HEK293 (cell line): ENCODE measurements around the gene PRRC2C.

Source experiments
- CTCF ChIA-PET: fragments of 350-600 bp; formaldehyde crosslinking; extraction: SDS; loops from one replicate; lab custom pipeline; 2021; ENCODE audit warnings: antibody characterized with exemption; lab: Yijun Ruan, JAX
- POLR2A ChIA-PET: fragments of 300-600 bp; formaldehyde crosslinking; extraction: SDS; loops from one replicate; lab custom pipeline; 2020; ENCODE audit warnings: antibody characterized with exemption, inconsistent platforms; lab: Yijun Ruan, JAX
- H3K27ac ChIP-seq: fragments of 200-500 bp; sonication (Bioruptor generic); 2 replicates; pipeline ENCODE4 v1.5.1; 2014; ENCODE audit warnings: low read depth, low read length, control low read depth, inconsistent platforms; ENCODE audit errors: extremely low read depth
- H3K36me3 ChIP-seq, 2 experiments: fragments of 200-500 bp in 1 of 2; sonication (Bioruptor generic) in 1 of 2; 1 replicate in 1 of 2; 2 replicates in 1 of 2; pipeline ENCODE4 v1.5.1; 2014 to 2017; ENCODE audit warnings: inconsistent platforms in 2 of 2, low read length in 2 of 2; ENCODE audit not compliant: control insufficient read depth in 2 of 2, insufficient read depth in 1 of 2
- H3K4me1 ChIP-seq: fragments of 200-500 bp; sonication (Bioruptor generic); 2 replicates; pipeline ENCODE4 v1.5.1; 2014; ENCODE audit warnings: mild to moderate bottlenecking, low read length, inconsistent platforms; ENCODE audit not compliant: control insufficient read depth, insufficient read depth
- H3K4me3 ChIP-seq: 2 replicates; pipeline ENCODE4 v1.5.1; 2011; ENCODE audit warnings: low read depth, mild to moderate bottlenecking, control low read depth, low read length, moderate library complexity
- H3K9me3 ChIP-seq: fragments of 200-500 bp; sonication (Bioruptor generic); 2 replicates; pipeline ENCODE4 v1.5.1; 2014; ENCODE audit warnings: low read depth, low read length, inconsistent platforms; ENCODE audit not compliant: control insufficient read depth, insufficient read depth
- WT1 ChIP-seq: fragments of 450-650 bp; formaldehyde crosslinking; IDR thresholded peaks from 2 replicates; pipeline ENCODE4 v1.5.1; 2016; ENCODE audit warnings: missing biosample characterization, missing genetic modification characterization
- ZNF132 ChIP-seq: fragments of 450-650 bp; formaldehyde crosslinking; IDR thresholded peaks from 2 replicates; pipeline ENCODE4 v1.5.1; 2017; ENCODE audit warnings: missing biosample characterization, missing genetic modification characterization, borderline replicate concordance
- ZNF140 ChIP-seq: fragments of 450-650 bp; formaldehyde crosslinking; IDR thresholded peaks from 2 replicates; pipeline ENCODE4 v1.5.1; 2016; ENCODE audit warnings: missing biosample characterization, missing genetic modification characterization
- ZNF169 ChIP-seq: fragments of 450-650 bp; formaldehyde crosslinking; IDR thresholded peaks from 2 replicates; pipeline ENCODE4 v1.5.1; 2016; ENCODE audit warnings: missing biosample characterization, missing genetic modification characterization
- ZNF175 ChIP-seq: fragments of 450-650 bp; formaldehyde crosslinking; IDR thresholded peaks from 2 replicates; pipeline ENCODE4 v1.5.1; 2016; ENCODE audit warnings: missing biosample characterization, missing genetic modification characterization
- ZNF184 ChIP-seq: fragments of 450-650 bp; IDR thresholded peaks from 2 replicates; pipeline ENCODE4 v1.5.1; 2018; ENCODE audit warnings: missing biosample characterization, mild to moderate bottlenecking, missing genetic modification characterization
- ZNF221 ChIP-seq: fragments of 450-650 bp; formaldehyde crosslinking; IDR thresholded peaks from 2 replicates; pipeline ENCODE4 v1.5.1; 2017; ENCODE audit warnings: missing biosample characterization, missing genetic modification characterization, borderline replicate concordance
- ZNF350 ChIP-seq: fragments of 450-650 bp; formaldehyde crosslinking; IDR thresholded peaks from 2 replicates; pipeline ENCODE4 v1.5.0; 2017; ENCODE audit warnings: missing biosample characterization, mild to moderate bottlenecking, missing genetic modification characterization
- ZNF416 ChIP-seq: fragments of 450-650 bp; formaldehyde crosslinking; IDR thresholded peaks from 2 replicates; pipeline ENCODE4 v1.5.1; 2016; ENCODE audit warnings: missing biosample characterization, missing genetic modification characterization
- ZNF426 ChIP-seq: fragments of 450-650 bp; formaldehyde crosslinking; IDR thresholded peaks from 2 replicates; pipeline ENCODE4 v1.5.1; 2017; ENCODE audit warnings: missing biosample characterization, missing genetic modification characterization, mild to moderate bottlenecking, inconsistent platforms, moderate library complexity
- ZNF433 ChIP-seq: fragments of 450-650 bp; formaldehyde crosslinking; IDR thresholded peaks from 2 replicates; pipeline ENCODE4 v1.5.1; 2016; ENCODE audit warnings: missing biosample characterization, missing genetic modification characterization, low read depth
- ZNF473 ChIP-seq: fragments of 450-650 bp; formaldehyde crosslinking; IDR thresholded peaks from 2 replicates; pipeline ENCODE4 v1.5.1; 2017; ENCODE audit warnings: missing biosample characterization, missing genetic modification characterization
- ZNF529 ChIP-seq: fragments of 450-650 bp; formaldehyde crosslinking; IDR thresholded peaks from 2 replicates; pipeline ENCODE4 v1.5.1; 2017; ENCODE audit warnings: missing genetic modification characterization, missing biosample characterization; ENCODE audit not compliant: insufficient replicate concordance
- ZNF548 ChIP-seq: fragments of 450-650 bp; formaldehyde crosslinking; IDR thresholded peaks from 2 replicates; pipeline ENCODE4 v1.5.1; 2016; ENCODE audit warnings: missing biosample characterization, missing genetic modification characterization
- ZNF549 ChIP-seq: fragments of 450-650 bp; IDR thresholded peaks from 2 replicates; pipeline ENCODE4 v1.5.1; 2018; ENCODE audit warnings: missing biosample characterization, missing genetic modification characterization, mild to moderate bottlenecking, inconsistent platforms, moderate library complexity
- ZNF558 ChIP-seq: fragments of 450-650 bp; formaldehyde crosslinking; IDR thresholded peaks from 2 replicates; pipeline ENCODE4 v1.5.1; 2016; ENCODE audit warnings: missing biosample characterization, missing genetic modification characterization
- ZNF677 ChIP-seq: fragments of 450-650 bp; IDR thresholded peaks from 2 replicates; pipeline ENCODE4 v1.5.0; 2018; ENCODE audit warnings: missing biosample characterization, mild to moderate bottlenecking, missing genetic modification characterization, moderate library complexity
- TF ChIP-seq, protein P1 (sequence below): fragments of 450-650 bp; formaldehyde crosslinking; IDR thresholded peaks from 2 replicates; pipeline ENCODE4 v1.5.1; 2016; ENCODE audit warnings: missing biosample characterization, missing genetic modification characterization, borderline replicate concordance
- TF ChIP-seq, protein P2 (sequence below): fragments of 450-650 bp; formaldehyde crosslinking; IDR thresholded peaks from 2 replicates; pipeline ENCODE4 v1.5.1; 2016; ENCODE audit warnings: missing biosample characterization, missing genetic modification characterization
- TF ChIP-seq, protein P3 (sequence below): fragments of 450-650 bp; formaldehyde crosslinking; optimal IDR thresholded peaks from 2 replicates; pipeline ENCODE3; 2016; ENCODE audit warnings: missing biosample characterization, mild to moderate bottlenecking, missing genetic modification characterization
- TF ChIP-seq, protein P4 (sequence below): fragments of 450-650 bp; formaldehyde crosslinking; IDR thresholded peaks from 2 replicates; pipeline ENCODE4 v1.5.1; 2016; ENCODE audit warnings: missing biosample characterization, missing genetic modification characterization, low read depth

Gene PRRC2C

DNA sequence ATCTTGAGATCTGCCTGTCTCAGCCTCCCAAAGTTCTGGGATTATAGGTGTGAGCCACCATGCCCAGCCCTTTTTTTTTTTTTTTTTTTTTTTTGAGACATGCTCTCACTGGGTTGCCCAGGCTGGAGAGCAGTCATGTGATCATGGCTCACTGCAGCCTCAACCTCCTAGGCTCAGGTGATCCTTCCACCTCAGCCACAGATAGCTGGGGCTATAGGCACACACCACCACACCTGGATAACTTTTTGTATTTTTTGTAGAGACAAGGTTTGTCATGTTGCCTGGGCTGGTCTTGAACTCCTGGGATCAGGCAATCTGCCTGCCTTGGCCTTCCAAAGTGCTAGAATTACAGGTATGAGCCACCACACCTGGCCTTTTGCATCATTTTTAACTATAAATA, 17.7 kb upstream of the PRRC2C start:
- no peaks in the 10 kb centered on the region for H3K9me3 ChIP-seq
- no peak overlapping the region for H3K4me3 ChIP-seq
- no peaks in the 10 kb centered on the region for H3K36me3 ChIP-seq
- H3K27ac ChIP-seq = no peak overlapping the region
- ChIA-PET CTCF (interaction anchor here (0.8 to 1.1 kb wide), 2 partner anchors 17 to 177 kb away, joined by 3 read pairs; no protein-coding TSS in a partner anchor), POLR2A (no interaction called here)
- no peak for TF ChIP-seq ZNF416 (tag by site-specific recombination)
- no peak for TF ChIP-seq ZNF140 (tag by site-specific recombination)
- no peak for TF ChIP-seq ZNF549 (tag by site-specific recombination)
- no peak for TF ChIP-seq ZNF184
- TF ChIP-seq, protein P1, sequence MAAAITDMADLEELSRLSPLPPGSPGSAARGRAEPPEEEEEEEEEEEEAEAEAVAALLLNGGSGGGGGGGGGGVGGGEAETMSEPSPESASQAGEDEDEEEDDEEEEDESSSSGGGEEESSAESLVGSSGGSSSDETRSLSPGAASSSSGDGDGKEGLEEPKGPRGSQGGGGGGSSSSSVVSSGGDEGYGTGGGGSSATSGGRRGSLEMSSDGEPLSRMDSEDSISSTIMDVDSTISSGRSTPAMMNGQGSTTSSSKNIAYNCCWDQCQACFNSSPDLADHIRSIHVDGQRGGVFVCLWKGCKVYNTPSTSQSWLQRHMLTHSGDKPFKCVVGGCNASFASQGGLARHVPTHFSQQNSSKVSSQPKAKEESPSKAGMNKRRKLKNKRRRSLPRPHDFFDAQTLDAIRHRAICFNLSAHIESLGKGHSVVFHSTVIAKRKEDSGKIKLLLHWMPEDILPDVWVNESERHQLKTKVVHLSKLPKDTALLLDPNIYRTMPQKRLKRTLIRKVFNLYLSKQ (tag by site-specific recombination) = no peak
- no peak for TF ChIP-seq ZNF558 (tag by site-specific recombination)
- TF ChIP-seq ZNF529 (tag by site-specific recombination) = no peak
- TF ChIP-seq ZNF175 = no peak
- no peaks in the 10 kb centered on the region for H3K4me1 ChIP-seq

DNA sequence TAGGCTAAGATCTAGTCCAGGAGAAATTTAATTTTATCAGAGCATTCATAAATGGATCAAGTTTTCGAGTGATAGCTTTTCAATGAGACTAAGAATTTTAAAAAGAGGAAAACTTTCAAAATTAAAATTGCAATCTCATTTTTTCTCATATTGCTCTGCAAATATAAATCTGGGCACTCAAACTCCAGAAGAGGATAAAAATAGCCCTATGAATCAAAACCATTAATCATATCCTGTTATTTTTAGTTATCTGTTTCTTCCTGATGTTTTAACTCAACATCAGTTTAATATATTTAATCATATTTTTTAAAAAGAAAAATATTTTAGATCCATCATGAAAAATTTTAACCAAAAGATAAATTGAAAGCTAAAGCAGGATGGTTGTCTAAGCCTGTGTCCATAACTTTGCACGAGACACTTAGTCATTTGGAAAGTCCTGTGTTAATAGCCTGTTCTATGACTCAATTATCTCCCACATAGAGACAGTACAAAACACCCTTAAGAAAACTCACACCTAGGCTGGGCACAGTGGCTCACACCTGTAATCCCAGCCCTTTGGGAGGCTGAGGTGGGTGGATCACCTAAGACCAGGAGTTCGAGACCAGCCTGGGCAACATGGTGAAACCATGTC, 17.1 kb upstream of the PRRC2C start:
- no peaks in the 10 kb centered on the region for H3K9me3 ChIP-seq
- ChIA-PET CTCF (interaction anchor here (0.8 to 1.1 kb wide), 2 partner anchors 16 to 177 kb away, joined by 3 read pairs; no protein-coding TSS in a partner anchor), POLR2A (no interaction called here)
- no peak overlapping the region for H3K4me3 ChIP-seq
- TF ChIP-seq WT1 (tag by site-specific recombination) = no peak
- no peak for TF ChIP-seq ZNF169 (tag by site-specific recombination)
- TF ChIP-seq, protein P2, sequence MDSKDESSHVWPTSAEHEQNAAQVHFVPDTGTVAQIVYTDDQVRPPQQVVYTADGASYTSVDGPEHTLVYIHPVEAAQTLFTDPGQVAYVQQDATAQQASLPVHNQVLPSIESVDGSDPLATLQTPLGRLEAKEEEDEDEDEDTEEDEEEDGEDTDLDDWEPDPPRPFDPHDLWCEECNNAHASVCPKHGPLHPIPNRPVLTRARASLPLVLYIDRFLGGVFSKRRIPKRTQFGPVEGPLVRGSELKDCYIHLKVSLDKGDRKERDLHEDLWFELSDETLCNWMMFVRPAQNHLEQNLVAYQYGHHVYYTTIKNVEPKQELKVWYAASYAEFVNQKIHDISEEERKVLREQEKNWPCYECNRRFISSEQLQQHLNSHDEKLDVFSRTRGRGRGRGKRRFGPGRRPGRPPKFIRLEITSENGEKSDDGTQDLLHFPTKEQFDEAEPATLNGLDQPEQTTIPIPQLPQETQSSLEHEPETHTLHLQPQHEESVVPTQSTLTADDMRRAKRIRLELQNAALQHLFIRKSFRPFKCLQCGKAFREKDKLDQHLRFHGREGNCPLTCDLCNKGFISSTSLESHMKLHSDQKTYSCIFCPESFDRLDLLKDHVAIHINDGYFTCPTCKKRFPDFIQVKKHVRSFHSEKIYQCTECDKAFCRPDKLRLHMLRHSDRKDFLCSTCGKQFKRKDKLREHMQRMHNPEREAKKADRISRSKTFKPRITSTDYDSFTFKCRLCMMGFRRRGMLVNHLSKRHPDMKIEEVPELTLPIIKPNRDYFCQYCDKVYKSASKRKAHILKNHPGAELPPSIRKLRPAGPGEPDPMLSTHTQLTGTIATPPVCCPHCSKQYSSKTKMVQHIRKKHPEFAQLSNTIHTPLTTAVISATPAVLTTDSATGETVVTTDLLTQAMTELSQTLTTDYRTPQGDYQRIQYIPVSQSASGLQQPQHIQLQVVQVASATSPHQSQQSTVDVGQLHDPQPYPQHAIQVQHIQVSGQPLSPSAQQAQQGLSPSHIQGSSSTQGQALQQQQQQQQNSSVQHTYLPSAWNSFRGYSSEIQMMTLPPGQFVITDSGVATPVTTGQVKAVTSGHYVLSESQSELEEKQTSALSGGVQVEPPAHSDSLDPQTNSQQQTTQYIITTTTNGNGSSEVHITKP (tag by site-specific recombination) = no peak
- TF ChIP-seq, protein P3, sequence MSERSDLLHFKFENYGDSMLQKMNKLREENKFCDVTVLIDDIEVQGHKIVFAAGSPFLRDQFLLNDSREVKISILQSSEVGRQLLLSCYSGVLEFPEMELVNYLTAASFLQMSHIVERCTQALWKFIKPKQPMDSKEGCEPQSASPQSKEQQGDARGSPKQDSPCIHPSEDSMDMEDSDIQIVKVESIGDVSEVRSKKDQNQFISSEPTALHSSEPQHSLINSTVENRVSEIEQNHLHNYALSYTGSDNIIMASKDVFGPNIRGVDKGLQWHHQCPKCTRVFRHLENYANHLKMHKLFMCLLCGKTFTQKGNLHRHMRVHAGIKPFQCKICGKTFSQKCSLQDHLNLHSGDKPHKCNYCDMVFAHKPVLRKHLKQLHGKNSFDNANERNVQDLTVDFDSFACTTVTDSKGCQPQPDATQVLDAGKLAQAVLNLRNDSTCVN (tag by site-specific recombination) = no peak
- TF ChIP-seq ZNF350 = no peak
- TF ChIP-seq ZNF140 (tag by site-specific recombination) = no peak
- TF ChIP-seq ZNF221 (tag by site-specific recombination) = no peak
- TF ChIP-seq ZNF132 = no peak
- TF ChIP-seq ZNF473 (tag by site-specific recombination) = no peak
- no peak for TF ChIP-seq ZNF548 (tag by site-specific recombination)
- TF ChIP-seq, protein P4, sequence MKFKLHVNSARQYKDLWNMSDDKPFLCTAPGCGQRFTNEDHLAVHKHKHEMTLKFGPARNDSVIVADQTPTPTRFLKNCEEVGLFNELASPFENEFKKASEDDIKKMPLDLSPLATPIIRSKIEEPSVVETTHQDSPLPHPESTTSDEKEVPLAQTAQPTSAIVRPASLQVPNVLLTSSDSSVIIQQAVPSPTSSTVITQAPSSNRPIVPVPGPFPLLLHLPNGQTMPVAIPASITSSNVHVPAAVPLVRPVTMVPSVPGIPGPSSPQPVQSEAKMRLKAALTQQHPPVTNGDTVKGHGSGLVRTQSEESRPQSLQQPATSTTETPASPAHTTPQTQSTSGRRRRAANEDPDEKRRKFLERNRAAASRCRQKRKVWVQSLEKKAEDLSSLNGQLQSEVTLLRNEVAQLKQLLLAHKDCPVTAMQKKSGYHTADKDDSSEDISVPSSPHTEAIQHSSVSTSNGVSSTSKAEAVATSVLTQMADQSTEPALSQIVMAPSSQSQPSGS (tag by site-specific recombination) = no peak
- TF ChIP-seq ZNF433 (tag by site-specific recombination) = no peak
- TF ChIP-seq ZNF426 = no peak
- TF ChIP-seq ZNF677 (tag by site-specific recombination) = no peak
- no peaks in the 10 kb centered on the region for H3K36me3 ChIP-seq
- no peaks in the 10 kb centered on the region for H3K4me1 ChIP-seq
- H3K27ac ChIP-seq = no peak overlapping the region
